ENCODE results near the gene C1R.

DNA sequence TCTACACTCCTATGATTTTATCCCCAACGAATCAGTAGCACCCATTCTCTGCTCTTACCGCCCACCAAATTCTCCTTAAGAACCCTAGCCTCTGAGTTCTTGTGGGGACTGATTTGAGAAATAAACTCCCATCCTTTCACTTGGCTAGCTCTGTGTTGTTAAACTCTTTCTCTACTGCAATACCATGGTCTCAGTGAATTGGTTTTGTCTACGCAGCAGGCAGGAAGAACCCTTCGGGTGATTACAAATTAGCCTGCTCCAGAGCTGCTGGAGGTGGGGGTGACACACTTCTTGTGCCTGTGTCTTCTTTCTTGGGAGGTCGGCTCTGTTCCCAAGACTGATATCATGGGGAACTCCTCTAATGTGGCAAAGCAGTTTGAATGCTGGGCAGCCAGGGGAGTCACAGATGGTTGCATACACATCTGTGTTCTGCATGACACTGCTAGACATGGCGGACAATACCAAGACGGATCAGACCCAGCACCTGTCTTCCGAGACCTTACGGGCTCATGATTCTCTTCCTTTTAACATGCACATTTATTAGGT is 33.3 kb downstream of the C1R start:
- TF ChIP-seq, protein P1, sequence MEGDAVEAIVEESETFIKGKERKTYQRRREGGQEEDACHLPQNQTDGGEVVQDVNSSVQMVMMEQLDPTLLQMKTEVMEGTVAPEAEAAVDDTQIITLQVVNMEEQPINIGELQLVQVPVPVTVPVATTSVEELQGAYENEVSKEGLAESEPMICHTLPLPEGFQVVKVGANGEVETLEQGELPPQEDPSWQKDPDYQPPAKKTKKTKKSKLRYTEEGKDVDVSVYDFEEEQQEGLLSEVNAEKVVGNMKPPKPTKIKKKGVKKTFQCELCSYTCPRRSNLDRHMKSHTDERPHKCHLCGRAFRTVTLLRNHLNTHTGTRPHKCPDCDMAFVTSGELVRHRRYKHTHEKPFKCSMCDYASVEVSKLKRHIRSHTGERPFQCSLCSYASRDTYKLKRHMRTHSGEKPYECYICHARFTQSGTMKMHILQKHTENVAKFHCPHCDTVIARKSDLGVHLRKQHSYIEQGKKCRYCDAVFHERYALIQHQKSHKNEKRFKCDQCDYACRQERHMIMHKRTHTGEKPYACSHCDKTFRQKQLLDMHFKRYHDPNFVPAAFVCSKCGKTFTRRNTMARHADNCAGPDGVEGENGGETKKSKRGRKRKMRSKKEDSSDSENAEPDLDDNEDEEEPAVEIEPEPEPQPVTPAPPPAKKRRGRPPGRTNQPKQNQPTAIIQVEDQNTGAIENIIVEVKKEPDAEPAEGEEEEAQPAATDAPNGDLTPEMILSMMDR (IDR thresholded peaks at IDR 0.05): no peak
- no peak for TF ChIP-seq EZH2 (IDR thresholded peaks at IDR 0.05)

Measured in neural progenitor cell (in vitro differentiated cells).